GM12865 (cell line): Measurements from ENCODE around the gene LAMA5.

Experiments used
- DNase-seq: peaks from one replicate; pipeline ENCODE4 v3.0.0; 2010; ENCODE audit warnings: low read depth
- H3K4me3 ChIP-seq: 2 replicates; pipeline ENCODE4 v1.5.1; 2011; ENCODE audit warnings: mild to moderate bottlenecking, low read depth, low read length, control low read depth
- TF ChIP-seq, protein P1 (sequence below): IDR thresholded peaks from 2 replicates; pipeline ENCODE4 v1.5.1; 2011; ENCODE audit warnings: low read length, control low read depth, low read depth, inconsistent platforms; ENCODE audit not compliant: insufficient read depth; ENCODE audit errors: missing control alignments

LAMA5 gene

DNA sequence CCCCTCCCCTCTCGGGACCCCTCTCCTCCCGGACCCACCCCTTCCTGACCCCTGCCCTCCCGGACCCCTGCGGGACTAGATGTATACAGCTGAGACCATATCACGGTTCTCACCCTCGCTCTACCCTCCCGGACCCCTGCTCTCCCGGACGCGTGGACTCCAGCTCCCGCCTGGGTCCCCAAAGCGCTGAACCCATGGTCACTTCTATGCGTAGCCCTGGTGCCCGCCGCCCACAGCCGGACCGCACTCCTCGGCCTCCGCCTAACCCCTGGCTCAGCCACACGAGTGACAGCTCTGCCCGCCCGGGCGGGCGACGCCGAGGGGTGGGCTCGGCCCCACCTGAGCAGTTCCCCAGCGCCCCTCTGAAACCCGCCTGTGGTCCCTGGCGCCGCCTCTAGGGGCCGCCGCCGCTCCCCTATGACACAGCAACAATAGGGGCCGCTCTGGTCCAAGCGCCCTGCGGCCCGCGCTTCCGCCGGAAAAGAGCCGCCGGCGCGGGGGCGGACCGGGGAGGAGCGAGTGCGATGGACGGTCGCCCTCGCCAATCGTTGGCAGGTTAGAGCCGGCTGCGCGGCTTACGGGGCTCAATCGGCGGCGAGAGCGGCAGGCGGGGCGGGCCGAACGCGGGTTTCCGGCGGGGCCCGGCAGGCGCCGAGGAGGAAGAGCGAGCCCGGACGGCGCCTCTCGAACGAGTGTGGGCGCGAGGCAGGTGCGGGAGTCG is 64.6 kb downstream of the LAMA5 start, which contains the start of gene ADRM1:
Gene ADRM1 (plus strand): TSS at position 657 of the 721 bp plus-strand sequence. CDS start 572 bp downstream, outside the sequence.
- peak; percentile 98 for DNase-seq
- peak within 1 kb of the TSS; percentile 81 for H3K4me3 ChIP-seq
- TF ChIP-seq, protein P1, sequence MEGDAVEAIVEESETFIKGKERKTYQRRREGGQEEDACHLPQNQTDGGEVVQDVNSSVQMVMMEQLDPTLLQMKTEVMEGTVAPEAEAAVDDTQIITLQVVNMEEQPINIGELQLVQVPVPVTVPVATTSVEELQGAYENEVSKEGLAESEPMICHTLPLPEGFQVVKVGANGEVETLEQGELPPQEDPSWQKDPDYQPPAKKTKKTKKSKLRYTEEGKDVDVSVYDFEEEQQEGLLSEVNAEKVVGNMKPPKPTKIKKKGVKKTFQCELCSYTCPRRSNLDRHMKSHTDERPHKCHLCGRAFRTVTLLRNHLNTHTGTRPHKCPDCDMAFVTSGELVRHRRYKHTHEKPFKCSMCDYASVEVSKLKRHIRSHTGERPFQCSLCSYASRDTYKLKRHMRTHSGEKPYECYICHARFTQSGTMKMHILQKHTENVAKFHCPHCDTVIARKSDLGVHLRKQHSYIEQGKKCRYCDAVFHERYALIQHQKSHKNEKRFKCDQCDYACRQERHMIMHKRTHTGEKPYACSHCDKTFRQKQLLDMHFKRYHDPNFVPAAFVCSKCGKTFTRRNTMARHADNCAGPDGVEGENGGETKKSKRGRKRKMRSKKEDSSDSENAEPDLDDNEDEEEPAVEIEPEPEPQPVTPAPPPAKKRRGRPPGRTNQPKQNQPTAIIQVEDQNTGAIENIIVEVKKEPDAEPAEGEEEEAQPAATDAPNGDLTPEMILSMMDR = peak; percentile 84

DNA sequence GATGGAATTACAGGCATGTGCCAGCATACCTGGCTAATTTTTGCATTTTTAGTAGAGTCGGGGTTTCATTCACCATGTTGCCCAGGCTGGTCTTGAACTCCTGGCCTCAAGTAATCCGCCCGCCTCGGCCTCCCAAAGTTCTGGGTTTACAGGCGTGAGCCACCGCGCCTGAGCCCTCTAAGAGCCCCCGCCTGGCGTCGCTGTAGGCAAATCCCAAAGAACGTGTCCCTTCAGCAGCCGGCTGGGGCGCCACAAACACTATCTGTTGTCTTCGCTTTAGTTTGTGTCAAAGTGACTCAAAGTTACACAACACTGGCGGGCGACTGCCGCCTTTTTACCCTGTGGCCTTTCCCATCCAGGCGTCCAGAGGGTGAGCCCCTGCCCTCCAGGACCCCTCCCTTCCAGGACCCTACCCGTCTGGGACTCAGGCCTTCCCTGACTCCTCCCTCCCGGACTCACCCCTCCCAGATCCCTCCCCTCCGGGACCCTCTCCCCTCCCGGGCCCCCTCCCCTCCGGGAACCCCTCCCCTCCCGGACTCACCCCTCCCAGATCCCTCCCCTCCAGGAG is 65.3 kb downstream of the LAMA5 start:
- DNase-seq = peak; percentile 96
- peak overlapping the region; percentile 80 for H3K4me3 ChIP-seq
- TF ChIP-seq, protein P1 = peak; percentile 95

DNA sequence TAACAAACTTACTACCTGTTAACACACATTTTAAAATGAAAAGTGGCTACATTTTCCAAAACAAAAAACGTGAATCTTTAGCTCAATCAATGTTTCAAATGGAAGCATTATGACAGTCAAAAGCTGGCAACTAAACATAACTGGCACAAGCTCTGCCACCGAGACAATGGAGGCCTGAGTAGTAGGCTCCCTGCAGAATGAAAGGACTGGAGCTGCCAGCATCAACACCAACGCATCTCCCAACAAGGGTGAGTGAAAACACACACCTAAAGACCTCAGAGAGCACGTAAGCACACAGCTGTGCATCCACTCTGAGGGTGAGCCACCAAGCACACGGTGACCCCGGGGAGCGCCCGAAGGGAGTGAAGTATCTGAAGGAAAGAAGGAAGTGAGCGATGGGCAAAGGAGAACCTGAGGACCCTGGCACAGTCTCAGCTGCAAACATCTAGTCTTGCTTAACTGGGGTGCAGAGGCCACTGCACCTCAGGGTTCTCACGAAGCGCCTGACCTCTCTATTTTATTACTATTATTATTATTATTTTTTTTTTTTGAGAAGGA is 65.9 kb downstream of the LAMA5 start:
- no peak for DNase-seq
- TF ChIP-seq, protein P1 = no peak
- no peak overlapping the region for H3K4me3 ChIP-seq

DNA sequence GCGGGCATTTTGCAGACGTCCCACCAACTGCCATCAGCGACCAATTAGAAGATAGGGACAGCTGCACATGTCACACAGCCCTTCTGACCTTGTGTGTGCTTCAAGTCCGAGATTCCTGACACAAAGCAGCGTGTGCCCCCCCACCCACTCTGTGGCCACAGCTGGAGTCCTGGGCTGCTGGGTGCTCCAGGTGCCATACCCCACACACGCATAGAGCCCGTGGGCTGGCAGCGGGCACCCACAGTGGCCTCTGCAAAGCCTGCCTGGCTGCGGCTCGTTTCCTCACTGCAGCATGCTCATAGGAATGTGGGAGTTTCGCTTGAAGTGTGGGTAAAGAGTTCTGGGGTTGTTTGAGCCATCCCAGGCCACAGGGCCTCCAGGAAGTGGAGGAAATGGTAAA is 66.8 kb downstream of the LAMA5 start:
- H3K4me3 ChIP-seq = no peak overlapping the region
- TF ChIP-seq, protein P1 = no peak
- DNase-seq = no peak

DNA sequence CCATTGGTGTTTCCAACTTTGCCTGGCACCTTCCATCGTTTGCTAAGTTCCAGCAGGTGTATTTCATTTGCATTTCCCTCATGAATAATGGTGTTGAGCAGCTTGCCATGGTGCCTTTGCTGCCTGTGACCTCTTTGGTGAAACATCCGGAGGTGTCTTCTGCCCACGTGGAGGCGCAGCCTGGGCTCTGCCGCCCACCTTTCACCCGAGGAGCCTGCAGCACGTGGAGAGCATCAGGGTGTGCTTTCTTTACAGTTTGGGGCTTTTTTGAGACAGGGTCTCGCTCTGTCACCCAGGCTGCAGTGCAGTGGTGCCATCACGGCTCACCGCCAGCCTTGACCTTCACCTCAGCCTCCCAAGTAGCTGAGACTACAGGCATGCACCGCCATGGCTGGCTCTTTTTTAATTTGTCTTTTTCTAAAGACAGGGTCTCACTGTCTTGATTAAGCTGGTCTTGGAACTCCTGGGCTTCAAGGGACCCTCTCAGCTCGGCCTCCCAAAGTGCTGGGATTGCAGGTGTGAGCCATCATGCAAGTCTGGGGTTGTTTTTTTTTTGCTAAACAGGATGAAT is 67.4 kb downstream of the LAMA5 start:
- H3K4me3 ChIP-seq = no peak overlapping the region
- DNase-seq = no peak
- TF ChIP-seq, protein P1 = no peak

DNA sequence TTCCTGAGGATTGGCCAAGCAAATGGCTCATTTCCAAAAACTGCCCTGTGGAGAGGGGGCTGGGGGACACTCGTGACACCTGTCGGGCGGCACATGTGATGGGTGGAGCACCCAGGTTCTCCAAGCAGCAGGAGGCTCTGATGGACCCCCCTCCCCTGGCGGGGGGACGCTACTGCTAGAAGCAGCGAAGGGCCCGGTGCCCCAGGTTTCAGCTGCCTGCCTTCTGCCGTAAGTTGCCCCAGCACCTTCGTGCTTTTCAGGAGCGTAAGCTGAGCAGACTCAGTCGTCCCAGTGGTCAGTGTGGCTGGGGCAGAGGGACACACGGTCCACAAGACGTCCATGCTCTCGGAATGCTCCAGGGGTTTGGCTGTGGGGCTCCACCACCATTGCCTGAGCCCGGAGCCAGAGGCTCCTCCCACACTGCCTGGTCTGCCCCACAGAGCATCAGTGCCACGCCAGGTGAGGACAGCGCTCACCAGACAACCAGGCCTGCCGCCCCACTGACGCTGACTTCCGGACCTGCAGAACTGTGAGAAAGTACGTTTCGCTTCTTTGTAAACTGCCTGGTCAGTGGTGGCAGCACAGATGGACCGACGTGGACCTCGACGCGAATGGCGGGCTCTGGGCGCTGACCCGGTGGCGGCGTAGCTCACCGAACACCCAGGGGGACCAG is 68.4 kb downstream of the LAMA5 start:
- DNase-seq = no peak
- no peak overlapping the region for H3K4me3 ChIP-seq
- TF ChIP-seq, protein P1 = no peak
